ENCODE results near the gene AGBL1.
"Not testable (repeated sequence)": the region's sequence is repeated elsewhere in the genome, so short reads cannot be mapped to it uniquely, and the experiment has no call there.

AGBL1 gene

GRCh38 chr15:87032295-87032694, 952.6 kb downstream of the AGBL1 start:
- no peak for DNase-seq

- DNase-seq, result no peak
Measured at GRCh38 chr15:87033056-87033455, 953.4 kb downstream of the AGBL1 start.

DNA sequence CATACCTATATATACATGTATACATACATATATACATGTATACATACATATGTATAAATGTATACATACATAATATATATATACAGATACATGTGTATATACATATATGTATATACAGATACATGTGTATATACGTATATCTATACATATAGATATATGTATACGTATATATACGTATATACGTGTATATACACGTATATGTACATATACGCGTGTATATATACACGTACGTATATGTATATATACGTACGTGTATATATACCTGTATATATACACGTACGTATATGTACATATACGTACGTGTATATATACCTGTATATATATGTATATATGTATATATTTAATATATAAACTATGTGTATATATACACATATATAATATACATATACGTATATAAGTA, 955.2 kb downstream of the AGBL1 start:
- no peak for DNase-seq

- DNase-seq, result no peak
Measured at GRCh38 chr15:87038404-87038803, 958.7 kb downstream of the AGBL1 start.

GRCh38 chr15:87042619-87043018, 962.9 kb downstream of the AGBL1 start:
- DNase-seq, result not testable (repeated sequence)

- DNase-seq, result no peak
Measured at GRCh38 chr15:87045746-87046145, 966.1 kb downstream of the AGBL1 start.

GRCh38 chr15:87047203-87047965, 967.7 kb downstream of the AGBL1 start:
- DNase-seq, result no peak

All from activated CD4-positive, alpha-beta T cell treated with anti-CD3 and anti-CD28 coated beads for 1 hour (primary cell).